Liver (tissue), 9 donors: ENCODE data around the gene PGM1. TPM values are rescaled to one million over a fixed set of nuclear protein-coding genes. Genes with fewer than 3 reads are reported as not detected.

Experiments used
- DNase-seq: peaks from one replicate; pipeline ENCODE4 v3.0.0-alpha.2; 2017; ENCODE audit warnings: low spot score
- H3K27ac ChIP-seq, 2 donors: one replicate each; pipeline ENCODE4 v1.7.0; 2013; ENCODE audit warnings: inconsistent platforms in 2 of 2, low read length in 2 of 2, control low read depth in 1 of 2, low read depth in 1 of 2, mild to moderate bottlenecking in 1 of 2
- H3K27me3 ChIP-seq, 4 donors: one replicate each; pipeline versions ENCODE4 v1.6.1 to v1.7.0; 2013; ENCODE audit warnings: low read length in 3 of 4, inconsistent platforms in 1 of 4, mild to moderate bottlenecking in 1 of 4, moderate library complexity in 1 of 4; ENCODE audit not compliant: control insufficient read depth in 4 of 4, insufficient read depth in 4 of 4
- H3K36me3 ChIP-seq, 4 donors: one replicate each; pipeline versions ENCODE4 v1.6.1 to v1.7.0; 2013; ENCODE audit warnings: low read length in 3 of 4, mild to moderate bottlenecking in 3 of 4, low read depth in 1 of 4, moderate library complexity in 1 of 4; ENCODE audit not compliant: control insufficient read depth in 4 of 4, insufficient read depth in 3 of 4
- H3K4me1 ChIP-seq, 4 donors: one replicate each; pipeline versions ENCODE4 v1.6.1 to v1.7.0; 2013; ENCODE audit warnings: low read length in 3 of 4, mild to moderate bottlenecking in 3 of 4, moderate library complexity in 1 of 4; ENCODE audit not compliant: control insufficient read depth in 4 of 4, insufficient read depth in 4 of 4
- H3K4me3 ChIP-seq, 3 donors: one replicate each; pipeline versions ENCODE4 v1.6.1 to v1.7.0; 2013; ENCODE audit warnings: low read length in 3 of 3, control low read depth in 1 of 3, low read depth in 1 of 3, mild to moderate bottlenecking in 1 of 3
- H3K9ac ChIP-seq, 2 donors: one replicate each; pipeline ENCODE4 v1.7.0; 2013; ENCODE audit warnings: low read length in 2 of 2, mild to moderate bottlenecking in 2 of 2, moderate library complexity in 2 of 2, control low read depth in 1 of 2, low read depth in 1 of 2
- H3K9me3 ChIP-seq, 4 donors: one replicate each; pipeline versions ENCODE4 v1.6.1 to v1.7.0; 2013; ENCODE audit warnings: low read length in 3 of 4; ENCODE audit not compliant: control insufficient read depth in 4 of 4
- EGR1 ChIP-seq, 2 donors: IDR thresholded peaks; 2 replicates each; pipeline ENCODE4 v1.6.1; 2016 to 2018; ENCODE audit warnings: antibody characterized with exemption in 2 of 2, low read depth in 2 of 2
- GABPA ChIP-seq, 2 donors: IDR thresholded peaks in 1 of 2; conservative IDR thresholded peaks in 1 of 2; 2 replicates each; pipeline ENCODE4 v1.6.1; 2016; ENCODE audit warnings: antibody characterized with exemption in 2 of 2, mild to moderate bottlenecking in 1 of 2, moderate library complexity in 1 of 2
- HNF4A ChIP-seq, 2 donors: conservative IDR thresholded peaks; 2 replicates each; pipeline ENCODE4 v1.6.1; 2016; ENCODE audit warnings: antibody characterized with exemption in 2 of 2, mild to moderate bottlenecking in 2 of 2
- JUND ChIP-seq, 2 donors: IDR thresholded peaks; 2 replicates each; pipeline ENCODE4 v1.6.1; 2016; ENCODE audit warnings: antibody characterized with exemption in 2 of 2
- RAD21 ChIP-seq, 2 donors: IDR thresholded peaks; 2 replicates each; pipeline ENCODE4 v1.6.1; 2016; ENCODE audit warnings: antibody characterized with exemption in 2 of 2, mild to moderate bottlenecking in 2 of 2
- RXRA ChIP-seq, 2 donors: IDR thresholded peaks; 2 replicates each; pipeline ENCODE4 v1.6.1; 2017 to 2018; ENCODE audit warnings: antibody characterized with exemption in 2 of 2, mild to moderate bottlenecking in 1 of 2
- YY1 ChIP-seq: IDR thresholded peaks from 2 replicates; pipeline ENCODE4 v1.6.1; 2016; ENCODE audit warnings: antibody characterized with exemption, mild to moderate bottlenecking
- WGBS: extraction: QIAGEN DNeasy Blood & Tissue Kit; methylation state at CpG from one replicate; pipeline ENCODE4 v1.1.7; 2013; 5-methylcytosine and 5-hydroxymethylcytosine counted together
- polyA plus RNA-seq, 2 donors: library from polyadenylated mRNA; stranded (reverse) in 1 of 2; unstranded in 1 of 2; fragments of 200-250 nt in 1 of 2; fragments of >200 nt in 1 of 2; fragmentation: Nextera tagmentation in 1 of 2; extraction: Ambion mirVana in 1 of 2; gene quantifications; one replicate each; pipeline versions ENCODE4 v1.2.1 to v1.2.3, GENCODE V29; 2013 to 2015
- total RNA-seq, 2 donors: library from RNA; depleted of rRNA; stranded (reverse); fragments of >200 nt; gene quantifications; one replicate each; pipeline ENCODE4 v1.2.3, GENCODE V29; 2014
- TF ChIP-seq, protein P1 (sequence below): IDR thresholded peaks from 2 replicates; pipeline ENCODE4 v1.6.1; 2016; ENCODE audit warnings: antibody characterized with exemption
- TF ChIP-seq, protein P2 (sequence below): IDR thresholded peaks from 2 replicates; pipeline ENCODE4 v1.6.1; 2016; ENCODE audit warnings: antibody characterized with exemption, mild to moderate bottlenecking
- TF ChIP-seq, protein P3 (sequence below): fragments of 150-350 bp; IDR thresholded peaks from 2 replicates; pipeline ENCODE4 v1.5.1; 2017; ENCODE audit warnings: improper control_type of control experiment, low read depth, low read length; ENCODE audit not compliant: missing input control
- donor health status: healthy.
- donor health status: healthy.
- donor health status: healthy.
- donor health status: healthy.
- donor health status: healthy.

PGM1 gene
- total and polyA plus RNA-seq, 4 donors: 57.3 to 224 (median 120) TPM

DNA sequence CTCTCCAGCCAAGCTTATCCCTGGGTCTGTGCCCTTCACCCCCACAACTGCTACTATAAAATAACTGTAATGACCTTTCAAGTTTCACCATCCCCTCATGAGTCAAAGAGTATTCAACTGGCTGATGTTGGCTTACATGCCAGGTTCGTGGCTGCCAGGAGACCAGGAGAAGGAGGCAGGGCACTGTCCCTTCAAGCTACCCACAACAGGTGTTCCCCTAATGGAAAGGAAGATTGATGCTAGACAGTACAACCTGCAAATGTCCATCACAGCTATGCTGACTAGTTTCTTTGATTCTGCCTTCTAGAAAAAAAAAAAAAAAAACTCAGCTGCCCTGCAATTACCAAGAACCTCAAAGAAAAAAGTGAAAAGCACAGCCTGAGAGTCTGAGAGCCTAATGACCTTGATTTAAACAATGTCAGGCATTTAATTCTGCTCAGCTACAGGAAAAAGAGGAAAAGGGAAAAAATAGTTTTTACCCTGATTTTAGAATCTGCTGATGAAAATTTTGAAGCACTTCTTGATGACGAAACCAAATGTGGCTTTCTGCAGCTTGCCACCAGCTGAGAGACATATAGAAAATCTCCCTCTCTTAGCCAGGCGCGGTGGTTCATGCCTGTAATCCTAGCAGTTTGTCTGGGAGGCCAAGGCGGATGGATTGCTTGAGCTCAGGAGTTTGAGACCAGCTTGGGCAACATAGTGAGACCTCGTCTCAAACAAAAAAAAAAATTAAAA, 97.9 kb downstream of the PGM1 start:
- H3K27me3 ChIP-seq: no peaks in the 10 kb centered on the region
- TF ChIP-seq JUND (IDR thresholded peaks at IDR 0.05) (no peak), GABPA (IDR thresholded peaks at IDR 0.05 in 1 of 2, conservative IDR thresholded peaks at IDR 0.05 in 1 of 2) (no peak), HNF4A (conservative IDR thresholded peaks at IDR 0.05) (no peak), EGR1 (IDR thresholded peaks at IDR 0.05; ENCODE audit: low read depth in 2 of 2) (no peak)
- TF ChIP-seq, protein P1, sequence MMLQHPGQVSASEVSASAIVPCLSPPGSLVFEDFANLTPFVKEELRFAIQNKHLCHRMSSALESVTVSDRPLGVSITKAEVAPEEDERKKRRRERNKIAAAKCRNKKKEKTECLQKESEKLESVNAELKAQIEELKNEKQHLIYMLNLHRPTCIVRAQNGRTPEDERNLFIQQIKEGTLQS: no peak
- DNase-seq: no peak
- no peak overlapping the region for H3K9ac ChIP-seq
- no peaks in the 10 kb centered on the region for H3K9me3 ChIP-seq
- no peaks in the 10 kb centered on the region for H3K4me1 ChIP-seq
- no peak overlapping the region for H3K4me3 ChIP-seq
- WGBS: 88% methylated on average over 6 of the region's 6 CpGs
- no peak overlapping the region for H3K27ac ChIP-seq
- H3K36me3 ChIP-seq: no peaks in the 10 kb centered on the region

DNA sequence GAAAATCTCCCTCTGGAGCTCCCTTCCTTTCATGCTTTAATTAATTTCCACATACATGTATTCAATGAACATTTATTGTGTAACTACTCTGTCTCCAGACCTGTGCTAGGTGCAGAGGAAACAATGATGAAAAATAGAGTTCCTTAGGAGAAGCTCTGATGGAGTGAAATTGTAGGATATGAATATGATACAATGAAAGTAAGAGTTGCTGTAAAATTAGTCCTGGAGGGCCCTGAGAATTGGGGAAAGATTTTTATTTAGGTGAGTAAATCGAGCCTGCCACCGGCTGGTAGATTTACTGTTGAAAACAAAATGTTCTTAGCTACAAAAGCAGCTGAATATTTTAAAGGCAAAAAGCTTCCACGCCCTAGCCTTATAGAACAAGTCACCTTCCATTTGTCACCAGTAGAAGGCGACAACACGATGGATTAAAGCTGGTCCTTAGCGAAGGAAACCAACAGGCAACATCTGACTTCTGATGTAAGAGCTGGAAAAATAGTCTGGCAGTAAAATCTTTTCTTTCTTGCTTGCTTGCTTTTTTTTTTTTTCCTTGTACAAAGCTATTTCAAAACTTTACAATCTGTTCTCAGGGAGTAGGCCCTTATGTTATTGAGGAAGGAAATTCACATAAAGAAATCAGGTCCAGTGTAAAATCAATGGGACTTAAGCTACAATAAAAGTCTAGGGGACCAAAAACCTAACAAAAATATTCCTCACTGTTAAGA, 98.7 kb downstream of the PGM1 start:
- no peak for DNase-seq
- Histone ChIP-seq H3K4me1 (no peaks in the 10 kb centered on the region), H3K9me3 (no peaks in the 10 kb centered on the region), H3K9ac (no peak overlapping the region), H3K27me3 (no peaks in the 10 kb centered on the region), H3K36me3 (no peaks in the 10 kb centered on the region), H3K4me3 (no peak overlapping the region), H3K27ac (no peak overlapping the region)
- 12% methylated on average over 6 of the region's 6 CpGs for WGBS
- TF ChIP-seq, protein P2, sequence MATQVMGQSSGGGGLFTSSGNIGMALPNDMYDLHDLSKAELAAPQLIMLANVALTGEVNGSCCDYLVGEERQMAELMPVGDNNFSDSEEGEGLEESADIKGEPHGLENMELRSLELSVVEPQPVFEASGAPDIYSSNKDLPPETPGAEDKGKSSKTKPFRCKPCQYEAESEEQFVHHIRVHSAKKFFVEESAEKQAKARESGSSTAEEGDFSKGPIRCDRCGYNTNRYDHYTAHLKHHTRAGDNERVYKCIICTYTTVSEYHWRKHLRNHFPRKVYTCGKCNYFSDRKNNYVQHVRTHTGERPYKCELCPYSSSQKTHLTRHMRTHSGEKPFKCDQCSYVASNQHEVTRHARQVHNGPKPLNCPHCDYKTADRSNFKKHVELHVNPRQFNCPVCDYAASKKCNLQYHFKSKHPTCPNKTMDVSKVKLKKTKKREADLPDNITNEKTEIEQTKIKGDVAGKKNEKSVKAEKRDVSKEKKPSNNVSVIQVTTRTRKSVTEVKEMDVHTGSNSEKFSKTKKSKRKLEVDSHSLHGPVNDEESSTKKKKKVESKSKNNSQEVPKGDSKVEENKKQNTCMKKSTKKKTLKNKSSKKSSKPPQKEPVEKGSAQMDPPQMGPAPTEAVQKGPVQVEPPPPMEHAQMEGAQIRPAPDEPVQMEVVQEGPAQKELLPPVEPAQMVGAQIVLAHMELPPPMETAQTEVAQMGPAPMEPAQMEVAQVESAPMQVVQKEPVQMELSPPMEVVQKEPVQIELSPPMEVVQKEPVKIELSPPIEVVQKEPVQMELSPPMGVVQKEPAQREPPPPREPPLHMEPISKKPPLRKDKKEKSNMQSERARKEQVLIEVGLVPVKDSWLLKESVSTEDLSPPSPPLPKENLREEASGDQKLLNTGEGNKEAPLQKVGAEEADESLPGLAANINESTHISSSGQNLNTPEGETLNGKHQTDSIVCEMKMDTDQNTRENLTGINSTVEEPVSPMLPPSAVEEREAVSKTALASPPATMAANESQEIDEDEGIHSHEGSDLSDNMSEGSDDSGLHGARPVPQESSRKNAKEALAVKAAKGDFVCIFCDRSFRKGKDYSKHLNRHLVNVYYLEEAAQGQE: no peak
- TF ChIP-seq HNF4A (conservative IDR thresholded peaks at IDR 0.05) (peak in 1 of 2 donors; percentile 19), RAD21 (IDR thresholded peaks at IDR 0.05) (peak; percentile 89 to 93), YY1 (no peak), RXRA (IDR thresholded peaks at IDR 0.05) (peak in 1 of 2 donors; percentile 6)
- TF ChIP-seq, protein P3, sequence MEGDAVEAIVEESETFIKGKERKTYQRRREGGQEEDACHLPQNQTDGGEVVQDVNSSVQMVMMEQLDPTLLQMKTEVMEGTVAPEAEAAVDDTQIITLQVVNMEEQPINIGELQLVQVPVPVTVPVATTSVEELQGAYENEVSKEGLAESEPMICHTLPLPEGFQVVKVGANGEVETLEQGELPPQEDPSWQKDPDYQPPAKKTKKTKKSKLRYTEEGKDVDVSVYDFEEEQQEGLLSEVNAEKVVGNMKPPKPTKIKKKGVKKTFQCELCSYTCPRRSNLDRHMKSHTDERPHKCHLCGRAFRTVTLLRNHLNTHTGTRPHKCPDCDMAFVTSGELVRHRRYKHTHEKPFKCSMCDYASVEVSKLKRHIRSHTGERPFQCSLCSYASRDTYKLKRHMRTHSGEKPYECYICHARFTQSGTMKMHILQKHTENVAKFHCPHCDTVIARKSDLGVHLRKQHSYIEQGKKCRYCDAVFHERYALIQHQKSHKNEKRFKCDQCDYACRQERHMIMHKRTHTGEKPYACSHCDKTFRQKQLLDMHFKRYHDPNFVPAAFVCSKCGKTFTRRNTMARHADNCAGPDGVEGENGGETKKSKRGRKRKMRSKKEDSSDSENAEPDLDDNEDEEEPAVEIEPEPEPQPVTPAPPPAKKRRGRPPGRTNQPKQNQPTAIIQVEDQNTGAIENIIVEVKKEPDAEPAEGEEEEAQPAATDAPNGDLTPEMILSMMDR: peak; percentile 75
- TF ChIP-seq, protein P1: peak; percentile 49
